ENCODE results near the gene MIPEP.
"Not testable (repeated sequence)": the region's sequence is repeated elsewhere in the genome, so short reads cannot be mapped to it uniquely, and the experiment has no call there.

The MIPEP gene

GRCh38 chr13:23888658-23889614 lies at the start of gene MIPEP:
MIPEP (minus strand) TSS chr13:23889400; CDS start chr13:23889320, 80 bp downstream.
- peak; percentile 93 for DNase-seq (ENCODE audit: low spot score)

GRCh38 chr13:23934520-23934919 lies 45.3 kb upstream of the MIPEP start:
- DNase-seq (ENCODE audit: low spot score) = no peak

GRCh38 chr13:23928985-23929384 lies 39.8 kb upstream of the MIPEP start:
- no peak for DNase-seq (ENCODE audit: low spot score)

GRCh38 chr13:23923031-23923430 lies 33.8 kb upstream of the MIPEP start:
- no peak for DNase-seq (ENCODE audit: low spot score)

- DNase-seq (ENCODE audit: low spot score) = no peak
These were observed 33.1 kb upstream of the MIPEP start for GRCh38 chr13:23922005-23922932.

- peak; percentile 54 for DNase-seq (ENCODE audit: low spot score)
These were observed 32.3 kb upstream of the MIPEP start for GRCh38 chr13:23921451-23921888.

GRCh38 chr13:23919006-23919405 lies 29.8 kb upstream of the MIPEP start:
- DNase-seq (ENCODE audit: low spot score) = no peak

GRCh38 chr13:23918208-23918607 lies 29.0 kb upstream of the MIPEP start:
- DNase-seq (ENCODE audit: low spot score) = no peak

GRCh38 chr13:23915308-23915707 lies 26.1 kb upstream of the MIPEP start:
- no peak for DNase-seq (ENCODE audit: low spot score)

GRCh38 chr13:23912469-23912868 lies 23.3 kb upstream of the MIPEP start:
- no peak for DNase-seq (ENCODE audit: low spot score)

- no peak for DNase-seq (ENCODE audit: low spot score)
These were observed 20.4 kb upstream of the MIPEP start for GRCh38 chr13:23909606-23910005.

- DNase-seq (ENCODE audit: low spot score) = no peak
These were observed 16.6 kb upstream of the MIPEP start for GRCh38 chr13:23905766-23906165.

GRCh38 chr13:23903906-23904280 lies 14.7 kb upstream of the MIPEP start:
- DNase-seq (ENCODE audit: low spot score) = no peak

- no peak for DNase-seq (ENCODE audit: low spot score)
These were observed 14.0 kb upstream of the MIPEP start for GRCh38 chr13:23902975-23903905.

- DNase-seq (ENCODE audit: low spot score) = no peak
These were observed 12.2 kb upstream of the MIPEP start for GRCh38 chr13:23901365-23901764.

GRCh38 chr13:23899555-23899954 lies 10.4 kb upstream of the MIPEP start:
- DNase-seq (ENCODE audit: low spot score) = peak; percentile 31

GRCh38 chr13:23898101-23898500 lies 8.9 kb upstream of the MIPEP start:
- no peak for DNase-seq (ENCODE audit: low spot score)

- not testable (repeated sequence) for DNase-seq (ENCODE audit: low spot score)
These were observed 8.3 kb upstream of the MIPEP start, which contains the start of gene C1QTNF9B for GRCh38 chr13:23897452-23897919. C1QTNF9B (minus strand) TSS chr13:23897502.

GRCh38 chr13:23894746-23895145 lies 5.5 kb upstream of the MIPEP start:
- DNase-seq (ENCODE audit: low spot score) = not testable (repeated sequence)

GRCh38 chr13:23893791-23894190 lies 4.6 kb upstream of the MIPEP start:
- not testable (repeated sequence) for DNase-seq (ENCODE audit: low spot score)
